GM18520 (cell line): ENCODE data around the gene ARMH1.
"Not testable (repeated sequence)": the region's sequence is repeated elsewhere in the genome, so short reads cannot be mapped to it uniquely, and the experiment has no call there.

Experiments used
- ATAC-seq: cut with Tn5 transposase; IDR thresholded peaks from one replicate; pipeline ENCODE4 v1.9.1; 2021; ENCODE audit not compliant: unreplicated experiment

ARMH1 gene

GRCh38 chr1:44693159-44693558, 18.6 kb downstream of the ARMH1 start:
- ATAC-seq, result no peak

- no peak for ATAC-seq
Observed at GRCh38 chr1:44693900-44694299, 19.4 kb downstream of the ARMH1 start.

DNA sequence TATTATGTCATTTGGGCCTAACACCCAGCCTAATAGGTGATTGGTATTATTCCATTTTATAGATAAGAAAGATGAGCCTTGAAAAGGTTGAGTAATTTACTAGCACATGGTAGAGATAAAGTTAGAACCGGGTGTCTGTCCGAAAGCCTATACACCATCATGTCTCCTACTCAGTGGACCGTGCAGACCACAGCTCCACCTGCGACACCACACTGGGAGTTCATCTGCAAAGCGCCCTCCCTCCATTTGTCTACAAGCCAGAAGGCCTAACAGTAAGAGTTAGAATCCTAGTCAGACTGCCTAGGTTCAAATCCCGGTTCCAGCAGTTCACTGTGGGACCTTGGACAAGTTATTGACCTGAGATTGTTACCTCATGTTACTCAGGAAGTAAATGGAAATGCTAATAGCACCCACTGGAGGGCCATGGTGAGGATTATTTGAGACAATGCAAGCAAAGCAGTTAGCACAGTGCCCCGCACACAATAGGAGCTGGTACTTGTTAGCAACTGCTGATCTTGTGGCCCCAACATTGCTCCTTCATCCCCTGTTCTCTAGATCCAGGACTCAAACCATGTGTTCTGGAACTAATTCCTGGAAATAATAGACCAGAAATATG, 20.5 kb downstream of the ARMH1 start:
- no peak for ATAC-seq

DNA sequence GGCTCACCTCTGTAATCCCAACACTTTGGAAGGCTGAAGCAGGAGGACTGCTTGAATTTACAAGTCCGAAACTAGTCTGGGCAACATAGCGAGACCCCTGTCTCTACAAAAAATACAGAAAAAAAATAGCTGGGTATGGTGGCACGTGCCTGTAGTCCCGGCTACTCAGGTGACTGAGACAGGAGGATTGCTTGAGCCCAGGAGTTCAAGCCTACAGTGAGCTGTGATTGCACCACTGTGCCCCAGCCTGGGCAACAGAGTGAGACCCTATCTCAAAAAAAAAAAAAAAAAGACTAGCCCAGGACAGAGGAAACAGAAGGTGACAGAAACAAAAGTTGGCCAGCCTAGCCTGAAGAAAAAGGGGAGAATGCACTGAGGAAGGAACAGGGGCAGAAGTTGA, 21.2 kb downstream of the ARMH1 start:
- ATAC-seq, result no peak

DNA sequence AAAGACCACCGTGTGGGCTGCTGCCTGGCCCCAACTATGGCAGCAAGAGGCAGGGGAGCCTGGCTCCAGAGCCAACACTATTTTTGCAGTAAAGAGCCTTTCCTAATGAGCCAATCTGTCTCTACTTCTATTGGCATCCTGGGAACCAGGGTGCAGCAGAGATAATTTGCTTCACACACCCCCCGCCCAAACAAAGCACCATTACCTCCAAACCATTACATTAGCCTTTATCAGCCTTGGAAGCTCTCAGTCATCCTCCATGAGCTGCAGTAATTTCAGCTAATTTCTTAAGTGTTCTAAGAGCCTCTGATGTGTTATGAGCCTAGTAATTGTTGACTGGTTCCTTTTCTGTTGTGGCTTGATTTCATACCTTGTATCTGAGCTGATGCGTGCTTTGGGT, 21.6 kb downstream of the ARMH1 start:
- ATAC-seq, result no peak

DNA sequence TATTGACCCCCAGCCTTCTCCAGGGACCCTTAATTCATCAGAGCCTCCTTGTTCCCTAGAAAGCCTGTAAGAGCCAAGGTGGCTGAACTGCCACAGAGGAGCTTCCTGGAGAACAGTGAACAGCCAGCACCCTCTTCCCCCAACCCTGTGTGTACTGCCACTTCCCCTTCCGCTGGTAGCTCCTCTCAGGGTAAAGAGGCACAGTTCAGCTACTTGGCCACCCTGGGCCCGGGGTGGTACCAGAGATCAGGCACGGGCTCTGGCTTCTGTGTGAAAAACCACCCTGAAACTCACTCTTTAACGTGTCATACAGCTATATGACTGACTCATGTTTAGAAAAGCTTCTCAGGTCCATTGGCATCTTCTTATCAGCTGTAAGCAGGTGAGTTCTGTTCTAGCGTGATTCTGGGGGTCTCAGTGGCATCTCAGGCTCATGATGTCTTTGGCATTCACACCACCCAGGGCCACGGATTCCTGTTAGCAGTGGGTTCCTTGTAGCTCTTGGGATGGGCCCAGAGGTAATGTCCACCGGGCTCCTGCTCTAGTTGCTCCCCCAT, 22.4 kb downstream of the ARMH1 start:
- no peak for ATAC-seq

DNA sequence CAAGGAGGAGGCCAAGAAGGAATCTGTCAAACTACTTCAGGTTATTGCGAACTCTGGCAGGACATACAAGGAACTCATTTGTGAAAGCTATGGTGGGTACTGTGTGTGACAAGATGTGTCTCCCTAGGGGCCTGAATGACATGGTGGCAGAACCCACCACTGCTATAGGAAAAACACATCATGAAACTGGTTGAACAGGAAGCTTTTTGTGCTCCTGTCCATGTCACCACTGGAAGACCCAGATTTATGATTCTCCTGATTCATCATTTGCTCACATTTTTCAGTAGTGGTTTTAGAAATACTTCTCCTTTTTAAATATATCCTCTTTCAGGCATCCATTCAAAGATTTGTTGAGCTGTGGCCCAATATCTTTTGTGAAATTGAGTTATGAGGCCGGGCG, 23.6 kb downstream of the ARMH1 start:
- no peak for ATAC-seq

GRCh38 chr1:44699375-44699774, 24.9 kb downstream of the ARMH1 start:
- ATAC-seq, result not testable (repeated sequence)

DNA sequence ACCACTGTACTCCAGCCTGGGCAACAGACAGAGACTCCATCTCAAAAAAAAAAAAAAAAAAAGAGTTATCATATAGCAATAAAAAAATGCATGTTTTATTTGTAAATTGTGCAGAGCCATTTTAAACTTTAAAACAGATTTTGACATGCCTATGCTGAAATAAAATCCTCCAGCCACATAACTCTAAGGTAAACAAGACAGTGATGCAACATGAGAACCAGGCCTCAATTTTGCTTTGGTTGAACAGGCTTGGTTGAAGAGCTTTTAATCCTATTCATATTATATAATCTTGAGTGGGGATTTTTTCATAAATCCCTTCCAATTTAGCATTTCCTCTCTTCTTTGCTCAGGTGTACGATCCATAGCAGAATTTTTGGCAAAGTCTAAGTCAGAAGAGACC, 26.1 kb downstream of the ARMH1 start:
- ATAC-seq, result no peak

- ATAC-seq, result no peak
Observed at GRCh38 chr1:44701141-44701573, 26.6 kb downstream of the ARMH1 start.

DNA sequence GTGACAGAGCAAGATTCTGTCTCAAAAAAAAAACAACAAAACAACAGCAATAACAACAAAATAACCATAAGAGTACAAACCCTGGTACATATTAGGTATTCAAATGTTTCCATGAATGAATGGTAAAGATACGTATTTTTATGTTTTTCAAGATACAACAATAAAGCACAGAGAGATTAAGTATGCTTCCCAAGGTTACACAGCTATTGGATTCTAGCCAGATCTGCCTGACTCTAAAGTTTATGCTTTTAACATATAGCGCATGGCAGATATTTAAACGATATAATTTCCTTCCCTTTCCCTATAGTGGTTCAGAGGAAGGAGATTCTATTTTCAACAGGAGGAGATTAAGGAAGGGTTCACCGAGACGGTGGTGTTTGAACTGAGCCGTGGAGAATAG, 31.0 kb downstream of the ARMH1 start:
- no peak for ATAC-seq

DNA sequence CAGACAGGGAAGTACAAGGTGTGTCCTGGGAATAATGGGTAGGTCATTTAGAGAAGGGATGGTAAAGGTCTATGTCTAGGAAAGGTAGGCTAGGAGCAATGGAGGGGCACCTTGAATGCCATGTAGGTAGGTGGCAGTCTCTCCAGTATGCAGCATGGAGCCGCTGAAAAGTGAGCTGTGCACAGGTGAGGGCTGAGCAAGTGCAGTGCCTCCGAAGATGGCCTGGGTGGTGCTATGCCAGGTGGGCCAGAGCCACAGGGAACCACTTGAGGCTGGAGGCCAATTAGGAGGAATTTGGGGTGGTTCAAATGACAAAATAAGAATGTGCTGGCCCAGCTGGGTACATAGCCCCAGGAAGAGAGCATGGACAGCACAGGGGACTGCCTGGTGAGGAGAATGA, 31.4 kb downstream of the ARMH1 start:
- ATAC-seq, result no peak

- no peak for ATAC-seq
Observed at GRCh38 chr1:44707112-44707881, 32.8 kb downstream of the ARMH1 start.

DNA sequence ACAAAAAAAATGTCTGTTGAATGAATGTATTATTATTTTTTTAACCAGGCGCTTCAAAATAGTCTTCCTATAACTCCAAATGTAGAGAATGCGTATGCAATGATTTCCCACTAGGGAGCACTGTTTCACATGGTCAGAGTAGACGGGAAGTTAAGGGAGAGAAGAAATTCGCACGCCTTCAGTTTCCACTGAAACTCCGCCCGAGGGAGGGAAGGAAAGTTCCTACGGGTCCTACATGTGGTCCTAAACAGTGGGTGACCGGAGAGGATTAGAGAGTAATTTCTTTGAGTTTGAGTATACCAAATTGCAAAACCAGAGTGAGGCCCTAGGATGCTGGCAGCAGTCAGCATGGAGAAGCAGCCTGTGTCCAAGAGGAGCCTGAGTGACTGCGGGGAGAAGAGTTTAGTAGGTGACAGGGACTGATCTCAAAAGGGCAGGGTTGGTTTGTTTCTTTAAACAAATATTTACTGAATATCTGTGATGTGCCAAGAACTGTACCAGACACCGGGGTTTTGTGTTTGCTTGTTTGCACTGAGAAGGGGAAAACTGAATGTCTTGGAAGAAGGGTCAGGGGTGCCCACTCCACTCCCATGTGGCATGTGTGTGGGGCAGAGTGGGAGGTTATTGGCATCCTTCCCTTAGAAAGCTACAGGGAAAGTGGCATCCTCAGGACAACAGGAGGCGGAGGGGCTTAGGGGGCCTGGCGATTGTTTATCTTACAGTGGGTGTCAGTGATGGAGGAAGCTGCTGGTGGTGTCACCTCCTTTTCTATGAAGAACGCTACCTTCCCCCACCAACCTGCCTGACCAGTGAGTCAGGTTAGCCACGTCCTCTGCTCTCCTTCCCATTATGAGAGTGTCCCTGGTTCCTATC, 33.7 kb downstream of the ARMH1 start:
- ATAC-seq, result no peak

- ATAC-seq, result no peak
Observed at GRCh38 chr1:44713321-44713781, 38.8 kb downstream of the ARMH1 start.

DNA sequence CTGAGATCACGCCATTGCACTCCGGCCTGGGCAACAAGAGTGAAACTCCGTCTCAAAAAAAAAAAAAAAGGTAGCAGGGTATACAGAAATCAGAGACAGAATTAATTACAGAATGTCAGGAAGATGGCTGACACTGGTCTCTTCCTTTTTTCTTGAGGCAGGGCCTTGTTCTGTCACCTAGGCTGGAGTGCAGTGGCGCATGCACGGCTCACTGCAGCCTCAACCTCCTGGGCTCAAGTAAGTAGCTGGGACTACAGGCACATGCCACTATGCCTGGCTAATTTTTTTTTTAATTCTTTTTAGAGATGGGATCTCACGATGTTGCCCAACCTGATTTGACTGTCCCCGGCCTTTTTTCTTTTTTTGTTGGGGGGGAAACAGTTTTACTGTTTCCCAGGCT, 40.0 kb downstream of the ARMH1 start:
- no peak for ATAC-seq

DNA sequence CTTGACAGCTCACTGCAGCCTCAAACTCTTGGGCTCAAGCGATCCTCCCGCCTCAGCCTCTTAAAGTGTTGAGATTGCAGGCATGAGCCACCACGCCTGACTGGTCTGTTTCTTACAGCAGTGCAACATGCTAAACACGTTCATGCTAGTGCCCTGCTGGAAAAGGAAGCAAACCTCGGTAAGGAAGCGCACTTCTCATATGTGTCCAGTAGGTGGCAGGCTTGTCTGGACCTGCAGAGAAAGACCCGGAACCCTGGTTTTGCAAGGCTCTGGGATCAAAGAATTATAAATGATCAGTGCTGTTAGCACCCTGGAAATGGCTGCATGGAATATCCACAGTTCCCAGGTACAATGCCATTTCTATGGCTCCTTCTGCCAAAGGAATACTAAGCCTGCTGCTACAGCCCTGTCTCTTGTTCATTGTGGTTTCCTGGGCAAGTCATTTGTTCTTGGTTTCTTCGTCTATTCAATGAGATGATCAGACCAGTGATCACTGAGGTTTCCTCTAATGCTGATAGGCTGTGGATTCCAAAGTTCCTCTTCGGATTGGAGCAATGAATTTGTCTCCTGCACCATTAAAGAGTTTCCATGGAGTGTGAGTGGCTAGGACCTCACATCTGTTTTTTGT, 40.5 kb downstream of the ARMH1 start:
- no peak for ATAC-seq

DNA sequence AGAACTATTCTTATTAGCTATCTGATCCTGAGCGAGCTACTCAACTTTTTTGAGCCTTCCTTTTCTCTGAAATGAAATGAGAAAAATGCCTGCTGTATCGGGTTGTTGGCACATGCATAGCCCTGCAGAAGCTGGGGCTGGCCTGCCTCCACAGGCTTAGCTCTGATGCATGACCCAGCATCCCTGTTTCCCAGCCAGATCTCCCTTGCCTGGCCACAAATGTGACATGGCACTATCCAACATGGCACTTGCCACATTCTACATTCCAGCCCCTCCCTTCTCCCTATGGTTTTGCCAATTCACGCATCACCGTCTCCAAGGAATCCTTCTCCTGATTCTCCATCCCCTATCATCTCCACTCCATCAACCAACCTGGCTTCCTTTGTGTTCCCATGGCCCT, 42.6 kb downstream of the ARMH1 start:
- no peak for ATAC-seq

DNA sequence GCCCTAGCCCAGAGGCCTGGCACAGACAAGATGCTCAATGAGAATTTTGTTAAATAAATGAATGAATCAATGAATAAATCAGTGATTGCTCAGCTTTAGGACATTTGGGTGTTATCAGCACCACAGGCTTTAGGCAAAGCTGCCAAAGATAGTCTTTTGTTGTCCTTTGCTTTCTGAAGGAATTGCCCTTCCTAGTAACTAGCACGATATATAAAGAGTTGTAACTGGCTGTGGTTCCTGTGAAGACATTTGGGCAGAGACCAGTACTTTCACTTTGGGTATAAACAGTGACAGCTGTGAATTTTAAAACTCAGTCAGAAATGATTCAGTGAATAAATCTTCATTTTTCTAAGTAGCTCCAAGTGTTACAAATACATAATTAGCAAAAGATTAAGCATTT, 43.1 kb downstream of the ARMH1 start:
- ATAC-seq, result no peak

GRCh38 chr1:44718091-44718490, 43.6 kb downstream of the ARMH1 start:
- ATAC-seq, result no peak

DNA sequence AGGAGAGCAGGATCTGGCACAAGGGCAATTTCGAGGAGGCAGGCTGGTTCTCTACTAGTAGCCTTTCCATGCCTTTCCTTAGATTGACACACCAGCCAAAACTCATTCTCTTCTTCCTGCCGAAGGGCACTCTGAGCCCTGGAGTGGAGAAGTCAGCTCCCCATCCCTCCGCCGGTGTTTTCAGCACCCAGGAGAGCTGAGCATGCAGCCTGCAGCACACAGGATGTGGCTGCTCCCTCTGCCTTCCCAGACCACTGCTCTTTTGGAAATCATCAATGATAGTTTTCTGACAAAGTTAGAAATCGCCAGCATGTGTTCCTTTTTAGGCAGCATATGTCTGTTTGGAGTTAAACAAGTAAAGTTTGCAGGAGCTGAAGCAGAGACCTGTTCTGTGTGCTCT, 44.8 kb downstream of the ARMH1 start:
- no peak for ATAC-seq
